D721Med (cell line): Measurements from ENCODE around the gene ADAMTSL4.
A peak's percentile ranks its signal among the peaks of the same experiment; 100 is the strongest.

Source experiments
- DNase-seq: peaks from one replicate; pipeline ENCODE4 v3.0.0; 2011; ENCODE audit warnings: low spot score; ENCODE audit not compliant: insufficient read length
- FAIRE-seq: peaks from 2 replicates; lab custom pipeline; 2011; peaks lifted over from hg19 to GRCh38; lab: Jason Lieb, UNC
- CTCF ChIP-seq: IDR thresholded peaks from 2 replicates; pipeline ENCODE4 v1.5.1; 2012; ENCODE audit warnings: mild to moderate bottlenecking, control low read depth; ENCODE audit not compliant: insufficient read depth; ENCODE audit errors: missing control alignments

The ADAMTSL4 gene

GRCh38 chr1:150560576-150561253 lies 11.5 kb downstream of the ADAMTSL4 start:
- FAIRE-seq (no peak), DNase-seq (peak; percentile 78)
- peak; percentile 91 for TF ChIP-seq CTCF

- TF ChIP-seq CTCF: peak; percentile 10
- FAIRE-seq (no peak), DNase-seq (no peak)
These were observed 12.2 kb downstream of the ADAMTSL4 start for GRCh38 chr1:150561254-150561973.

- DNase-seq (no peak), FAIRE-seq (no peak)
- TF ChIP-seq CTCF: no peak
These were observed 12.8 kb downstream of the ADAMTSL4 start for GRCh38 chr1:150561974-150562445.

- no peak for TF ChIP-seq CTCF
- no peak for DNase-seq
These were observed 13.5 kb downstream of the ADAMTSL4 start for GRCh38 chr1:150562446-150563339.

GRCh38 chr1:150563340-150564038 lies 14.3 kb downstream of the ADAMTSL4 start:
- no peak for FAIRE-seq
- DNase-seq: no peak
- no peak for TF ChIP-seq CTCF

More at GRCh38 chr1:150562446-150563339, 13.5 kb downstream of the ADAMTSL4 start:
- FAIRE-seq: no peak
